ENCODE measurements around the gene STAP2. TPM values are rescaled to one million over a fixed set of nuclear protein-coding genes. Genes with fewer than 3 reads are reported as not detected.
A peak's percentile ranks its signal among the peaks of the same experiment; 100 is the strongest.

Gene STAP2
- 53.8 to 80.5 TPM (median 60.0 TPM) in 3 replicates for polyA plus RNA-seq
- 70.3 TPM for polyA plus RNA-seq (2011; ENCODE audit: low read depth)
- polyA plus RNA-seq (2011; cell fraction: cytosol; rRNA removed), result 37.9 and 84.3 TPM in 2 replicates
- polyA plus RNA-seq (2011; cell fraction: nucleus; rRNA removed), result 70.9 and 84.1 TPM in 2 replicates
- polyA plus RNA-seq (2012; ENCODE audit: low replicate concordance), result 54.3 and 57.7 TPM in 2 replicates
- 38.9 to 51.1 TPM (median 39.6 TPM) in 3 replicates for polyA minus RNA-seq
- 77.9 TPM for polyA minus RNA-seq (2011; cell fraction: cytosol; rRNA and poly(A)+ RNA removed)
- polyA minus RNA-seq (2011; cell fraction: nucleus; rRNA and poly(A)+ RNA removed), result 23.1 and 24.4 TPM in 2 replicates

DNA sequence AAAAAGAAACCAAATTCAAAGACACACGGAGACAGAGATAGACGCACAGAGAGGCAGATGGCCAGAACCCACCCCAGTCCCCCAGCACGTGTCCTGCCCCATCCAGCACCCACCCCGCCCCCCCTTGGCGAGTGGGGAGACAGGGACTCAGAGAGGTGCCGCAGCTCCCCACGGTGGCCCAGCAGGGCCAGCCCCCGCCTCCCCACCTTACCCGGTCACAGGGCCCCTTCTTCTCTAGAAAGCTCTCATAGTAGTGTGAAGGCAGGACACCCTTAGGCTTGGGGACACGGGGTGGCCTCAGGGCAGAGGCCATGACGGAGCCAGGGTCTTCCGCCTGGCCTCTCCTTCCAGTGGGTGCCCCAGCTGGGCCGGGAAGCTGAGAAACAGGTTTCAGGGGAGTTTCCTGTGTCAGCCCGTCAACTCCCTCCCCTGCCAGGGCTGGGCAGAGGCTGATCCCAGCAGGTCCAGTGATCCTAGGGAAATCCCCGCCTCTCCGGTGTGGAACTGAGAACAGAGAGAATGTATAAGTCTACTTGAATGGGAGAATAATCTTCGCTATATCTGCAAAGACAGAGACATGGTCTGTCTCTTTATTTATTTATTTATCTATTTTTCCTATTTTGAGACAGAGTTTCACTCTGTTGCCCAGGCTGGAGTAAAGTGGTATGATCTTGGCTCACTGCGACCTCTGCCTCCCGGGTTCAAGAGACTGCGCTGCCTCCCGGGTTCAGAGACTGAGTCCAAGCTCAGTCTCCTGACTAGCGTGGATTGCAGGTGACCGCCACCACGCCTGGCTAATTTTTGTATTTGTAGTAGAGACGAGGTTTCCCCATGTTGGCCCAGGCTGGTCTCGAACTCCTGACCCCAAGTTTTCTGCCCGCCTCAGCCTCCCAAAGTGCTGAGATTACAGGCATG, at the start of gene STAP2:
TSS of gene STAP2 (minus strand) at position 387 of the 915 bp plus-strand sequence. CDS start at position 313, 74 bp downstream.
- H3K9ac ChIP-seq (ENCODE audit: control insufficient read depth, extremely low read depth, insufficient read depth, low read length), result peak within 1 kb of the TSS; percentile 80
- FAIRE-seq, result peak; percentile 41
- H3K9me1 ChIP-seq (ENCODE audit: control insufficient read depth, extremely low read depth, insufficient read depth, low read length), result no peaks in the 10 kb centered on the region
- TF ChIP-seq, protein P1, sequence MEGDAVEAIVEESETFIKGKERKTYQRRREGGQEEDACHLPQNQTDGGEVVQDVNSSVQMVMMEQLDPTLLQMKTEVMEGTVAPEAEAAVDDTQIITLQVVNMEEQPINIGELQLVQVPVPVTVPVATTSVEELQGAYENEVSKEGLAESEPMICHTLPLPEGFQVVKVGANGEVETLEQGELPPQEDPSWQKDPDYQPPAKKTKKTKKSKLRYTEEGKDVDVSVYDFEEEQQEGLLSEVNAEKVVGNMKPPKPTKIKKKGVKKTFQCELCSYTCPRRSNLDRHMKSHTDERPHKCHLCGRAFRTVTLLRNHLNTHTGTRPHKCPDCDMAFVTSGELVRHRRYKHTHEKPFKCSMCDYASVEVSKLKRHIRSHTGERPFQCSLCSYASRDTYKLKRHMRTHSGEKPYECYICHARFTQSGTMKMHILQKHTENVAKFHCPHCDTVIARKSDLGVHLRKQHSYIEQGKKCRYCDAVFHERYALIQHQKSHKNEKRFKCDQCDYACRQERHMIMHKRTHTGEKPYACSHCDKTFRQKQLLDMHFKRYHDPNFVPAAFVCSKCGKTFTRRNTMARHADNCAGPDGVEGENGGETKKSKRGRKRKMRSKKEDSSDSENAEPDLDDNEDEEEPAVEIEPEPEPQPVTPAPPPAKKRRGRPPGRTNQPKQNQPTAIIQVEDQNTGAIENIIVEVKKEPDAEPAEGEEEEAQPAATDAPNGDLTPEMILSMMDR (optimal IDR thresholded peaks at IDR 0.05 in 1 of 3, IDR thresholded peaks at IDR 0.05 in 1 of 3, conservative IDR thresholded peaks at IDR 0.05 in 1 of 3; ENCODE audit: extremely low read depth in 1 of 3, insufficient read depth in 2 of 3, low read length in 3 of 3), result no peak
- no peaks in the 10 kb centered on the region for H4K20me1 ChIP-seq (ENCODE audit: control insufficient read depth, extremely low read depth, insufficient read depth, low read length)
- no peaks in the 10 kb centered on the region for H3K9me3 ChIP-seq (ENCODE audit: control insufficient read depth, low read depth, low read length)
- no peak for DNase-seq (ENCODE audit: low read depth, low spot score)
- H3K4me1 ChIP-seq (ENCODE audit: control insufficient read depth, extremely low read depth, insufficient read depth, low read length), result peaks cover 9% of the 10 kb centered on the region
- peaks cover 0 to 3% of the 10 kb centered on the region in 2 experiments for H3K36me3 ChIP-seq (ENCODE audit: control insufficient read depth in 2 of 2, extremely low read depth in 1 of 2, insufficient read depth in 2 of 2, low read length in 2 of 2)
- dilution Hi-C loops (cut with MboI; ENCODE audit: extremely low pct_ligation_motif_present, low sequenced_read_pairs), result no loop called here
- peak within 1 kb of the TSS; percentile 95 for H3K4me2 ChIP-seq (ENCODE audit: control insufficient read depth, extremely low read depth, insufficient read depth, low read depth, low read length)
- peaks cover 1% of the 10 kb centered on the region for H3K79me2 ChIP-seq (ENCODE audit: control insufficient read depth, insufficient read depth, low read length)
- peak within 1 kb of the TSS; percentile 60 to 83 (median 65) for H3K4me3 ChIP-seq (ENCODE audit: control insufficient read depth in 2 of 3, extremely low read depth in 1 of 3, insufficient read depth in 2 of 3, low read depth in 1 of 3, low read length in 3 of 3)
- peak within 1 kb of the TSS; percentile 57 for H3K27ac ChIP-seq (ENCODE audit: control insufficient read depth, insufficient read depth, low read length)
- peak within 1 kb of the TSS; percentile 85 for H2AFZ ChIP-seq (ENCODE audit: control insufficient read depth, low read length)
- no peaks in the 10 kb centered on the region for H3K27me3 ChIP-seq (ENCODE audit: control insufficient read depth, extremely low read depth, insufficient read depth, low read length)

DNA sequence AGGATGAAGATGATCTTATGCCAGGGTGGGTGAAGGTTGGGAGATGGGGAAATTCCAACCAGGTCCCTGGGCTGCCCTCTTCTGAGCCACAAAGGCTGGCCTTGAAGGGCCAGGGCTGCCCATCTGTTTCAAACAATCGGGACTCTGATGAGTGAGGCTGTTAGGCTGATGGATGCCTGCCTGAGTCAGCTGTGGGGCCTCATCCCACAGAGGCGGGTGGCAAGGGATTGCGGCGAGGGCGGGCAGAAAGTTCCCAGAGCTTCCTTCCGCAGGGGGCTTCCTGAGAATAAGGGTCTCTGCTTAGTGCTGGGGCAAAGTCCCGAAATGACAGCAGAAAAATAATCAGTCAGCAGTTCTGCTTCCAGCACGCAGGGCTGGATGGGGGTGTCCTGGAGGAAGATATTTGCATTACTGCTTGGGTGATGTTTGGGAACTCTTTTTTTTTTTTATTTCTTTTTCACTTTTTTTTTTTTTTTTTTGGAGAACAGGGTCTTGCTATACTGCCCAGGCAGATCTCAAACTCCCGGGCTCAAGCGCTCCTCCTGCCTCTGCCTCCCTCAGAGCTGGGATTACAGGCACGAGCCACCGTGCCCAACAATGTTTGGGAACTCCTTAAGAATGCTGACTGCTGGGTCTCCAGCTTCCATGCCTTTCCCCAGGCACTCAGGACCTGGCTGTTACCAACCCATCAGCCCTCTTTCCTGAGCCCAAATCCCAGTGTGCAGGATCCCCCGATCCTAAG, 47.6 kb upstream of the STAP2 start:
- Histone ChIP-seq H4K20me1 (ENCODE audit: control insufficient read depth, extremely low read depth, insufficient read depth, low read length) (peaks cover 6% of the 10 kb centered on the region), H3K79me2 (ENCODE audit: control insufficient read depth, insufficient read depth, low read length) (peaks cover 87% of the 10 kb centered on the region), H3K4me1 (ENCODE audit: control insufficient read depth, extremely low read depth, insufficient read depth, low read length) (peaks cover 29% of the 10 kb centered on the region), H3K27ac (ENCODE audit: control insufficient read depth, insufficient read depth, low read length) (no peak overlapping the region), H3K4me2 (ENCODE audit: control insufficient read depth, extremely low read depth, insufficient read depth, low read depth, low read length) (no peak overlapping the region), H3K4me3 (ENCODE audit: control insufficient read depth in 2 of 3, extremely low read depth in 1 of 3, insufficient read depth in 2 of 3, low read depth in 1 of 3, low read length in 3 of 3) (no peak overlapping the region), H3K27me3 (ENCODE audit: control insufficient read depth, extremely low read depth, insufficient read depth, low read length) (no peaks in the 10 kb centered on the region), H3K9me1 (ENCODE audit: control insufficient read depth, extremely low read depth, insufficient read depth, low read length) (peaks cover 2% of the 10 kb centered on the region), H3K9me3 (ENCODE audit: control insufficient read depth, low read depth, low read length) (no peaks in the 10 kb centered on the region), H2AFZ (ENCODE audit: control insufficient read depth, low read length) (no peak overlapping the region), H3K36me3 (ENCODE audit: control insufficient read depth in 2 of 2, extremely low read depth in 1 of 2, insufficient read depth in 2 of 2, low read length in 2 of 2) (peaks cover 13 to 18% of the 10 kb centered on the region in 2 experiments), H3K9ac (ENCODE audit: control insufficient read depth, extremely low read depth, insufficient read depth, low read length) (no peak overlapping the region)
- dilution Hi-C loops (cut with MboI; ENCODE audit: extremely low pct_ligation_motif_present, low sequenced_read_pairs), result no loop called here
- no peak for TF ChIP-seq EZH2 (IDR thresholded peaks at IDR 0.05; ENCODE audit: low read length)
- TF ChIP-seq, protein P1 (optimal IDR thresholded peaks at IDR 0.05 in 1 of 3, IDR thresholded peaks at IDR 0.05 in 1 of 3, conservative IDR thresholded peaks at IDR 0.05 in 1 of 3; ENCODE audit: extremely low read depth in 1 of 3, insufficient read depth in 2 of 3, low read length in 3 of 3), result no peak
- FAIRE-seq (no peak), DNase-seq (ENCODE audit: low read depth, low spot score) (no peak)
